SU-DHL-6 (cell line): ENCODE measurements around the gene TTC32.

ENCODE experiments used
- H2AFZ ChIP-seq: fragments of 200-600 bp; sonication (generic); 2 replicates; pipeline ENCODE4 v1.6.1; 2014; ENCODE audit warnings: low read depth, mild to moderate bottlenecking, moderate library complexity, mixed read lengths, antibody characterized with exemption, low read length; ENCODE audit not compliant: severe bottlenecking
- H3F3A ChIP-seq: fragments of 200-600 bp; shearing (Covaris generic); 2 replicates; pipeline ENCODE4 v1.6.0; 2016; ENCODE audit warnings: antibody characterized with exemption, mild to moderate bottlenecking; ENCODE audit not compliant: insufficient read depth
- H3K27ac ChIP-seq: fragments of 200-600 bp; sonication (generic); 2 replicates; pipeline ENCODE4 v1.5.1; 2016; ENCODE audit warnings: low read depth, mild to moderate bottlenecking, low read length, moderate library complexity, mixed read lengths
- H3K27me3 ChIP-seq: fragments of 200-600 bp; sonication (generic), shearing (Covaris generic); 2 replicates; pipeline ENCODE4 v1.6.0; 2014; ENCODE audit warnings: mild to moderate bottlenecking, low read length
- H3K36me3 ChIP-seq: fragments of 200-600 bp; sonication (generic); 2 replicates; pipeline ENCODE4 v1.6.1; 2014; ENCODE audit warnings: mild to moderate bottlenecking, low read length, mixed read lengths
- H3K4me2 ChIP-seq: fragments of 300-600, 200-600 bp; shearing (Covaris generic), sonication (generic); 2 replicates; pipeline ENCODE4 v1.6.0; 2014; ENCODE audit warnings: low read length, low read depth, mild to moderate bottlenecking; ENCODE audit not compliant: poor library complexity, severe bottlenecking
- H3K4me3 ChIP-seq: fragments of 200-600 bp; sonication (generic); 2 replicates; pipeline ENCODE4 v1.5.1; 2014; ENCODE audit warnings: antibody characterized with exemption, low read length, mild to moderate bottlenecking, mixed read lengths; ENCODE audit not compliant: insufficient read depth, poor library complexity, severe bottlenecking
- H3K79me2 ChIP-seq: fragments of 200-600 bp; sonication (generic); 2 replicates; pipeline ENCODE4 v1.6.1; 2014; ENCODE audit warnings: mild to moderate bottlenecking, low read length, moderate library complexity; ENCODE audit not compliant: insufficient read depth
- H3K9ac ChIP-seq: fragments of 200-600 bp; sonication (generic); 2 replicates; pipeline ENCODE4 v1.7.0; 2014; ENCODE audit warnings: mild to moderate bottlenecking, low read length
- H3K9me2 ChIP-seq: fragments of 200-600 bp; sonication (generic); replicated peaks from 2 replicates; pipeline ENCODE4 v1.6.1; 2014; ENCODE audit warnings: low read length; ENCODE audit not compliant: insufficient read depth
- H3K9me3 ChIP-seq: fragments of 200-600 bp; sonication (generic); 2 replicates; pipeline ENCODE4 v1.6.1; 2014; ENCODE audit warnings: low read length, mixed read lengths; ENCODE audit not compliant: insufficient read depth
- H4K20me1 ChIP-seq: fragments of 200-600 bp; sonication (generic); 2 replicates; pipeline ENCODE4 v1.6.1; 2014; ENCODE audit warnings: low read depth, mild to moderate bottlenecking, antibody characterized with exemption, low read length, moderate library complexity, mixed read lengths
- CTCF ChIP-seq: fragments of 200-600 bp; sonication (generic); IDR thresholded peaks from one replicate; pipeline ENCODE4 v1.5.1; 2017; ENCODE audit warnings: antibody characterized with exemption, mild to moderate bottlenecking, low read length, moderate library complexity; ENCODE audit not compliant: insufficient read depth, poor library complexity, severe bottlenecking
- EZH2phosphoT487 ChIP-seq: fragments of 200-600 bp; sonication (generic), shearing (Covaris generic); conservative IDR thresholded peaks from 2 replicates; pipeline ENCODE4 v1.6.1; 2018; ENCODE audit warnings: mild to moderate bottlenecking, antibody characterized with exemption, low read length, moderate library complexity, mixed read lengths

TTC32 gene

GRCh38 chr2:19857100-19857499, 44.7 kb downstream of the TTC32 start:
- TF ChIP-seq EZH2phosphoT487, result no peak
- Histone ChIP-seq H3K27ac (no peak overlapping the region), H3K4me2 (no peak overlapping the region)

GRCh38 chr2:19855542-19856431, 46.0 kb downstream of the TTC32 start:
- TF ChIP-seq CTCF (no peak), EZH2phosphoT487 (no peak)
- H3K4me2 ChIP-seq, result no peak overlapping the region
- no peaks in the 10 kb centered on the region for H3K9me2 ChIP-seq
- H4K20me1 ChIP-seq, result no peaks in the 10 kb centered on the region
- H2AFZ ChIP-seq, result no peak overlapping the region
- H3K27ac ChIP-seq, result no peak overlapping the region
- H3K4me3 ChIP-seq, result no peak overlapping the region
- H3K9ac ChIP-seq, result no peak overlapping the region
- no peaks in the 10 kb centered on the region for H3K27me3 ChIP-seq
- H3F3A ChIP-seq, result no peaks in the 10 kb centered on the region
- no peaks in the 10 kb centered on the region for H3K36me3 ChIP-seq
- no peaks in the 10 kb centered on the region for H3K9me3 ChIP-seq
- no peaks in the 10 kb centered on the region for H3K79me2 ChIP-seq

More at GRCh38 chr2:19857100-19857499, 44.7 kb downstream of the TTC32 start:
- Histone ChIP-seq H3K27me3 (no peaks in the 10 kb centered on the region), H3F3A (no peaks in the 10 kb centered on the region), H4K20me1 (no peaks in the 10 kb centered on the region), H2AFZ (no peak overlapping the region), H3K4me3 (no peak overlapping the region), H3K36me3 (no peaks in the 10 kb centered on the region), H3K79me2 (no peaks in the 10 kb centered on the region), H3K9ac (no peak overlapping the region), H3K9me2 (no peaks in the 10 kb centered on the region), H3K9me3 (no peaks in the 10 kb centered on the region)

- Histone ChIP-seq H3F3A (no peaks in the 10 kb centered on the region), H3K4me2 (no peak overlapping the region), H3K4me3 (no peak overlapping the region), H3K36me3 (no peaks in the 10 kb centered on the region), H3K79me2 (no peaks in the 10 kb centered on the region), H3K9me3 (no peaks in the 10 kb centered on the region), H3K9ac (no peak overlapping the region), H3K27ac (no peak overlapping the region), H3K27me3 (no peaks in the 10 kb centered on the region), H3K9me2 (no peaks in the 10 kb centered on the region), H2AFZ (no peak overlapping the region), H4K20me1 (no peaks in the 10 kb centered on the region)
- TF ChIP-seq CTCF (no peak), EZH2phosphoT487 (no peak)
These were observed 46.9 kb downstream of the TTC32 start for GRCh38 chr2:19854596-19855541.
